HepG2 (cell line): ENCODE results near the gene CST11. TPM values are rescaled to one million over a fixed set of nuclear protein-coding genes. Genes with fewer than 3 reads are reported as not detected.

Source experiments
- ATAC-seq: fragments of 200-7000 bp; cut with Tn5 transposase; 3 replicates; pipeline ENCODE4 v1.9.1; 2020; ENCODE audit warnings: mild to moderate bottlenecking, moderate library complexity
- BruUV-seq: library from RNA; stranded (reverse); fragments of 400-500 nt; replicated peaks from 2 replicates; lab custom pipeline; 2021; lab: Mats Ljungman, UMichigan
- CTCF ChIA-PET: fragments of 300-600 bp; formaldehyde crosslinking; extraction: SDS; loops from one replicate; lab custom pipeline; 2021; ENCODE audit warnings: low total read pairs, inconsistent platforms, low intra/inter-chr PET ratio; lab: Yijun Ruan, JAX
- POLR2A ChIA-PET: fragments of 350-600 bp; sonication (Branson Sonifier 250); formaldehyde crosslinking; loops from one replicate; lab custom pipeline; 2020; ENCODE audit warnings: antibody characterized with exemption, inconsistent platforms; lab: Yijun Ruan, JAX
- DNase-seq: peaks from one replicate; pipeline ENCODE4 v3.0.0-alpha.2; 2015; ENCODE audit warnings: low spot score
- FAIRE-seq: peaks from 3 replicates; lab custom pipeline; 2011; peaks lifted over from hg19 to GRCh38; lab: Jason Lieb, UNC
- H2AFZ ChIP-seq: one replicate; pipeline ENCODE4 v1.6.1; 2011; ENCODE audit warnings: low read length, inconsistent platforms
- H3K27ac ChIP-seq: fragments of 300-600 bp; 3 replicates; pipeline ENCODE4 v1.8.0; 2011; ENCODE audit warnings: mixed run types, mild to moderate bottlenecking, mixed read lengths, low read length, inconsistent platforms; ENCODE audit not compliant: insufficient read depth; ENCODE audit errors: extremely low read length
- H3K27me3 ChIP-seq, 2 experiments: fragments of 200-600 bp in 1 of 2; 2 replicates in 1 of 2; 3 replicates in 1 of 2; pipeline versions ENCODE4 v1.6.0 to v1.8.0; 2011; ENCODE audit warnings: low read length in 2 of 2, mild to moderate bottlenecking in 2 of 2, moderate library complexity in 2 of 2, inconsistent platforms in 1 of 2; ENCODE audit not compliant: insufficient read depth in 2 of 2, control insufficient read depth in 1 of 2
- H3K36me3 ChIP-seq, 2 experiments: fragments of 200-600 bp in 1 of 2; replicated peaks in 1 of 2; 2 replicates in 1 of 2; 3 replicates in 1 of 2; pipeline versions ENCODE4 v1.5.1 to v1.8.0; 2011; ENCODE audit warnings: low read length in 2 of 2, inconsistent platforms in 1 of 2; ENCODE audit not compliant: insufficient read depth in 2 of 2, control insufficient read depth in 1 of 2
- H3K4me1 ChIP-seq: 2 replicates; pipeline ENCODE4 v1.5.1; 2012; ENCODE audit warnings: low read length, inconsistent platforms; ENCODE audit not compliant: insufficient read depth
- H3K4me2 ChIP-seq: 2 replicates; pipeline ENCODE4 v1.6.0; 2011; ENCODE audit warnings: low read depth, low read length, inconsistent platforms
- H3K4me3 ChIP-seq, 3 experiments: fragments of 200-600 bp in 1 of 3; sonication (generic), shearing (Covaris generic) in 1 of 3; replicated peaks in 1 of 3; 2 replicates each; pipeline ENCODE4 v1.5.1; 2011 to 2016; ENCODE audit warnings: low read length in 3 of 3, inconsistent platforms in 2 of 3, low read depth in 2 of 3, mild to moderate bottlenecking in 2 of 3, control low read depth in 1 of 3, mixed read lengths in 1 of 3; ENCODE audit not compliant: insufficient read depth in 1 of 3
- H3K79me2 ChIP-seq: one replicate; pipeline ENCODE4 v1.6.1; 2011; ENCODE audit warnings: low read length, inconsistent platforms; ENCODE audit not compliant: insufficient read depth
- H3K9ac ChIP-seq: 2 replicates; pipeline ENCODE4 v1.6.0; 2011; ENCODE audit warnings: mild to moderate bottlenecking, low read depth, low read length, inconsistent platforms; ENCODE audit not compliant: insufficient read depth
- H3K9me3 ChIP-seq: 2 replicates; pipeline ENCODE4 v1.5.1; 2012; ENCODE audit warnings: mild to moderate bottlenecking, low read length
- H4K20me1 ChIP-seq: 2 replicates; pipeline ENCODE4 v1.6.0; 2011; ENCODE audit warnings: inconsistent platforms, mild to moderate bottlenecking, low read length, moderate library complexity; ENCODE audit not compliant: insufficient read depth
- ERF ChIP-seq: IDR thresholded peaks from 2 replicates; pipeline ENCODE4 v1.6.1; 2018; ENCODE audit warnings: missing biosample characterization, missing genetic modification reagents
- FIP1L1 ChIP-seq: fragments of 200-400 bp; formaldehyde crosslinking; IDR thresholded peaks from 2 replicates; pipeline ENCODE4 v1.6.1; 2018; ENCODE audit warnings: low read depth, mild to moderate bottlenecking, low read length, moderate library complexity, borderline replicate concordance; ENCODE audit not compliant: insufficient read depth
- FOXJ3 ChIP-seq: sonication (generic); formaldehyde crosslinking; IDR thresholded peaks from 2 replicates; pipeline ENCODE4 v1.4.0; 2020; ENCODE audit warnings: missing genetic modification reagents, mild to moderate bottlenecking, borderline replicate concordance
- HNF1A ChIP-seq, 2 experiments: sonication (generic) in 1 of 2; formaldehyde crosslinking in 1 of 2; IDR thresholded peaks; 2 replicates each; pipeline versions ENCODE4 v1.4.0 to v1.6.1; 2016 to 2020; ENCODE audit warnings: borderline replicate concordance in 1 of 2, low read depth in 1 of 2, mild to moderate bottlenecking in 1 of 2, missing genetic modification reagents in 1 of 2
- WGBS: methylation state at CpG from one replicate; pipeline ENCODE4 v1.1.6; 2017; ENCODE audit warnings: low lambda C conversion rate; 5-methylcytosine and 5-hydroxymethylcytosine counted together
- in situ Hi-C: cut with HindIII; loops from 2 replicates; pipeline ENCODE4 v1.10.0; 2017; ENCODE audit warnings: low pct_unique_long_range_greater_than_20kb; ENCODE audit not compliant: extremely low pct_ligation_motif_present
- intact Hi-C: fragments of 100-400 bp; cut with micrococcal nuclease; formaldehyde crosslinking; loops from one replicate; pipeline ENCODE4 v1.10.0; 2022; ENCODE audit not compliant: unreplicated experiment
- polyA plus RNA-seq, 8 experiments: library from polyadenylated mRNA; depleted of rRNA in 3 of 8; stranded (reverse) in 7 of 8; unstranded in 1 of 8; fragments of >200 nt; fragmentation: Illumina TruSeq in 4 of 8; extraction: Trizol in 4 of 8; gene quantifications; 2 replicates each; pipeline versions ENCODE4 v1.2.1 to v1.2.3, GENCODE V29; 2011 to 2016; ENCODE audit warnings: low read depth in 4 of 8, missing spikeins in 1 of 8, mixed read lengths in 1 of 8; ENCODE audit not compliant: insufficient read depth in 1 of 8
- total RNA-seq, 5 experiments: library from RNA; depleted of rRNA; stranded (reverse); fragments of >200 nt; fragmentation: Illumina TruSeq; extraction: Trizol; gene quantifications; 2 replicates each; pipeline ENCODE4 v1.2.3, GENCODE V29; 2016; ENCODE audit warnings: low read depth in 1 of 5
- TF ChIP-seq, protein P1 (sequence below): sonication (generic); formaldehyde crosslinking; IDR thresholded peaks from 2 replicates; pipeline ENCODE4 v1.4.0; 2020; ENCODE audit warnings: missing genetic modification reagents, borderline replicate concordance
- TF ChIP-seq, protein P2 (sequence below): sonication (generic); formaldehyde crosslinking; conservative IDR thresholded peaks from 2 replicates; pipeline ENCODE4 v1.8.1; 2023; ENCODE audit warnings: missing genetic modification reagents
- TF ChIP-seq, protein P3 (sequence below): sonication (generic); formaldehyde crosslinking; IDR thresholded peaks from 2 replicates; pipeline ENCODE4 v1.4.0; 2020; ENCODE audit warnings: missing genetic modification reagents

Gene CST11
- total and polyA plus RNA-seq, 2 of the 13 experiments (the other 11 are each of a cell fraction or from before 2014, with no cell fraction given), result not detected

DNA sequence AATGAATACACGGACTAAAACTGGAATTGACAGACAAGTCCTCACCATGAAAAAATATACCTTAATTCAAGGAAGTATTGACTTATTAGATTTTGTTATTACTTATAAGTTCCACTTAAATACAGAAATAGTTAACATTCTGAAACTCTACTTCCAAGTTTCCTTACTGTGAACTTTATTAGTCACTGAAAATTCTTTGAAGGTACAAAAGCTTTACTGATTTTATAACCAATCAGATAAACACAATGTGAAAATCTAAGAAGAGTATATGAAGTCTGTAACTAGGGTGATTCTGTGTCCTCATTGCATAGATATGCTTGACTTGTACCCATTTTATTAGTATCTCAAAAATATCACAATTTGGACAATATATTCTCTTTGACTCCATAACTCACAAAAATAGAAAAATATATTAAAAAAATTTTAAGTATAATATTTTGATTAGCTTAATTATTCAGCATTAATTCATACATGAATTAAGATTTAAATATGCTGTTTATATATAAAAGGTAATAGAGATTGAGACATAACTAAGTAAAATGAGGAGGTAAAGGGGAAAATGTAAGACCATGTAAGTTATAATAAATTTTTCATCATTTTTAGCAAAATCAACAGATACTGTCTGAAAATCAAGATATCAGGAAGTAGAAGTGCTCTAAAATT lies 38.0 kb downstream of the CST11 start:
- no peak for DNase-seq
- Histone ChIP-seq H3K27ac (no peak overlapping the region), H3K4me2 (no peak overlapping the region), H2AFZ (no peak overlapping the region)
- intact Hi-C loops, result no loop called here
- TF ChIP-seq, protein P1, sequence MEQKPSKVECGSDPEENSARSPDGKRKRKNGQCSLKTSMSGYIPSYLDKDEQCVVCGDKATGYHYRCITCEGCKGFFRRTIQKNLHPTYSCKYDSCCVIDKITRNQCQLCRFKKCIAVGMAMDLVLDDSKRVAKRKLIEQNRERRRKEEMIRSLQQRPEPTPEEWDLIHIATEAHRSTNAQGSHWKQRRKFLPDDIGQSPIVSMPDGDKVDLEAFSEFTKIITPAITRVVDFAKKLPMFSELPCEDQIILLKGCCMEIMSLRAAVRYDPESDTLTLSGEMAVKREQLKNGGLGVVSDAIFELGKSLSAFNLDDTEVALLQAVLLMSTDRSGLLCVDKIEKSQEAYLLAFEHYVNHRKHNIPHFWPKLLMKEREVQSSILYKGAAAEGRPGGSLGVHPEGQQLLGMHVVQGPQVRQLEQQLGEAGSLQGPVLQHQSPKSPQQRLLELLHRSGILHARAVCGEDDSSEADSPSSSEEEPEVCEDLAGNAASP (CRISPR knock-in tag), result no peak
- TF ChIP-seq, protein P2, sequence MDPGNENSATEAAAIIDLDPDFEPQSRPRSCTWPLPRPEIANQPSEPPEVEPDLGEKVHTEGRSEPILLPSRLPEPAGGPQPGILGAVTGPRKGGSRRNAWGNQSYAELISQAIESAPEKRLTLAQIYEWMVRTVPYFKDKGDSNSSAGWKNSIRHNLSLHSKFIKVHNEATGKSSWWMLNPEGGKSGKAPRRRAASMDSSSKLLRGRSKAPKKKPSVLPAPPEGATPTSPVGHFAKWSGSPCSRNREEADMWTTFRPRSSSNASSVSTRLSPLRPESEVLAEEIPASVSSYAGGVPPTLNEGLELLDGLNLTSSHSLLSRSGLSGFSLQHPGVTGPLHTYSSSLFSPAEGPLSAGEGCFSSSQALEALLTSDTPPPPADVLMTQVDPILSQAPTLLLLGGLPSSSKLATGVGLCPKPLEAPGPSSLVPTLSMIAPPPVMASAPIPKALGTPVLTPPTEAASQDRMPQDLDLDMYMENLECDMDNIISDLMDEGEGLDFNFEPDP (CRISPR knock-in tag), result no peak
- TF ChIP-seq FOXJ3, result no peak
- no peak for TF ChIP-seq FIP1L1
- TF ChIP-seq ERF (CRISPR knock-in tag), result no peak
- no peak for TF ChIP-seq HNF1A (IDR thresholded peaks at IDR 0.05; ENCODE audit: low read depth)
- TF ChIP-seq HNF1A (CRISPR knock-in tag; IDR thresholded peaks at IDR 0.05; ENCODE audit: borderline replicate concordance), result no peak
- TF ChIP-seq, protein P3, sequence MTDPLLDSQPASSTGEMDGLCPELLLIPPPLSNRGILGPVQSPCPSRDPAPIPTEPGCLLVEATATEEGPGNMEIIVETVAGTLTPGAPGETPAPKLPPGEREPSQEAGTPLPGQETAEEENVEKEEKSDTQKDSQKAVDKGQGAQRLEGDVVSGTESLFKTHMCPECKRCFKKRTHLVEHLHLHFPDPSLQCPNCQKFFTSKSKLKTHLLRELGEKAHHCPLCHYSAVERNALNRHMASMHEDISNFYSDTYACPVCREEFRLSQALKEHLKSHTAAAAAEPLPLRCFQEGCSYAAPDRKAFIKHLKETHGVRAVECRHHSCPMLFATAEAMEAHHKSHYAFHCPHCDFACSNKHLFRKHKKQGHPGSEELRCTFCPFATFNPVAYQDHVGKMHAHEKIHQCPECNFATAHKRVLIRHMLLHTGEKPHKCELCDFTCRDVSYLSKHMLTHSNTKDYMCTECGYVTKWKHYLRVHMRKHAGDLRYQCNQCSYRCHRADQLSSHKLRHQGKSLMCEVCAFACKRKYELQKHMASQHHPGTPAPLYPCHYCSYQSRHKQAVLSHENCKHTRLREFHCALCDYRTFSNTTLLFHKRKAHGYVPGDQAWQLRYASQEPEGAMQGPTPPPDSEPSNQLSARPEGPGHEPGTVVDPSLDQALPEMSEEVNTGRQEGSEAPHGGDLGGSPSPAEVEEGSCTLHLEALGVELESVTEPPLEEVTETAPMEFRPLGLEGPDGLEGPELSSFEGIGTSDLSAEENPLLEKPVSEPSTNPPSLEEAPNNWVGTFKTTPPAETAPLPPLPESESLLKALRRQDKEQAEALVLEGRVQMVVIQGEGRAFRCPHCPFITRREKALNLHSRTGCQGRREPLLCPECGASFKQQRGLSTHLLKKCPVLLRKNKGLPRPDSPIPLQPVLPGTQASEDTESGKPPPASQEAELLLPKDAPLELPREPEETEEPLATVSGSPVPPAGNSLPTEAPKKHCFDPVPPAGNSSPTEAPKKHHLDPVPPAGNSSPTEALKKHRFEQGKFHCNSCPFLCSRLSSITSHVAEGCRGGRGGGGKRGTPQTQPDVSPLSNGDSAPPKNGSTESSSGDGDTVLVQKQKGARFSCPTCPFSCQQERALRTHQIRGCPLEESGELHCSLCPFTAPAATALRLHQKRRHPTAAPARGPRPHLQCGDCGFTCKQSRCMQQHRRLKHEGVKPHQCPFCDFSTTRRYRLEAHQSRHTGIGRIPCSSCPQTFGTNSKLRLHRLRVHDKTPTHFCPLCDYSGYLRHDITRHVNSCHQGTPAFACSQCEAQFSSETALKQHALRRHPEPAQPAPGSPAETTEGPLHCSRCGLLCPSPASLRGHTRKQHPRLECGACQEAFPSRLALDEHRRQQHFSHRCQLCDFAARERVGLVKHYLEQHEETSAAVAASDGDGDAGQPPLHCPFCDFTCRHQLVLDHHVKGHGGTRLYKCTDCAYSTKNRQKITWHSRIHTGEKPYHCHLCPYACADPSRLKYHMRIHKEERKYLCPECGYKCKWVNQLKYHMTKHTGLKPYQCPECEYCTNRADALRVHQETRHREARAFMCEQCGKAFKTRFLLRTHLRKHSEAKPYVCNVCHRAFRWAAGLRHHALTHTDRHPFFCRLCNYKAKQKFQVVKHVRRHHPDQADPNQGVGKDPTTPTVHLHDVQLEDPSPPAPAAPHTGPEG, result no peak
- TF ChIP-seq, all 625 proteins: peak for 0
- Histone ChIP-seq H3K36me3 (peaks cover 0 to 4% of the 10 kb centered on the region in 2 experiments; a peak in 1 of 5 replicates), H3K27me3 (no peaks in the 10 kb centered on the region), H3K79me2 (peaks cover 96% of the 10 kb centered on the region), H3K4me1 (peaks cover 72% of the 10 kb centered on the region), H3K4me3 (no peak overlapping the region), H3K9ac (no peak overlapping the region), H4K20me1 (peaks cover 42% of the 10 kb centered on the region), H3K9me3 (no peaks in the 10 kb centered on the region)
- no TSS peak for BruUV-seq
- 87% methylated on average over 1 of the region's 1 CpG for WGBS
- no peak for FAIRE-seq
- POLR2A ChIA-PET, result no interaction called here
- in situ Hi-C loops, result no loop called here
- CTCF ChIA-PET, result no interaction called here
- no peak for ATAC-seq
